ENCODE results near the gene ACVR1. TPM values are rescaled to one million over a fixed set of nuclear protein-coding genes. Genes with fewer than 3 reads are reported as not detected.

Gene ACVR1
- total and polyA plus RNA-seq, 9 of the 15 experiments (the other 6 are each of a cell fraction or from before 2014, with no cell fraction given), result 3.8 to 14.3 (median 6.9) TPM

GRCh38 chr2:157876066-157876785, at the start of gene ACVR1 (continued):
- TF ChIP-seq TRIM25 (IDR thresholded peaks at IDR 0.05; ENCODE audit: borderline replicate concordance) (no peak), ZNF217 (CRISPR knock-in tag; IDR thresholded peaks at IDR 0.05) (no peak), BACH1 (tag; IDR thresholded peaks at IDR 0.05) (no peak), EWSR1 (IDR thresholded peaks at IDR 0.05; ENCODE audit: borderline replicate concordance, low read depth, partially characterized antibody) (no peak), TEAD2 (tag; IDR thresholded peaks at IDR 0.05) (no peak), RNF219 (CRISPR knock-in tag; IDR thresholded peaks at IDR 0.05) (no peak), CEBPZ (IDR thresholded peaks at IDR 0.05; ENCODE audit: borderline replicate concordance, low read depth, low read length) (no peak), FOXO4 (CRISPR knock-in tag; IDR thresholded peaks at IDR 0.05) (no peak), KAT2B (IDR thresholded peaks at IDR 0.05; ENCODE audit: low read depth, low read length) (no peak), GTF2E2 (tag; IDR thresholded peaks at IDR 0.05) (no peak), MCM5 (IDR thresholded peaks at IDR 0.05; ENCODE audit: low read depth) (no peak), BRD4 (IDR thresholded peaks at IDR 0.05) (no peak), TRIM24 (IDR thresholded peaks at IDR 0.05) (peak in 1 of 2 experiments; percentile 55; a peak in 1 of 4 replicates), CBFA2T2 (conservative IDR thresholded peaks at IDR 0.05) (no peak), IRF2 (CRISPR knock-in tag; IDR thresholded peaks at IDR 0.05) (no peak), NFE2L1 (tag; IDR thresholded peaks at IDR 0.05; ENCODE audit: borderline replicate concordance, low read depth) (no peak), ATF7 (IDR thresholded peaks at IDR 0.05) (peak; percentile 81), TEAD1 (CRISPR knock-in tag; IDR thresholded peaks at IDR 0.05) (peak in 1 of 2 experiments; percentile 18; a peak in 1 of 4 replicates), ZNF431 (CRISPR knock-in tag; IDR thresholded peaks at IDR 0.05) (0 out of 2 replicates have a peak, but pooled peaks have one; percentile 46)

Measured in K562 (cell line).